K562 (cell line): ENCODE measurements around the gene PHYHD1. TPM values are rescaled to one million over a fixed set of nuclear protein-coding genes. Genes with fewer than 3 reads are reported as not detected.
A peak's percentile ranks its signal among the peaks of the same experiment; 100 is the strongest.

Source experiments
- CHAMP1 ChIP-seq: fragments of 450-650 bp; IDR thresholded peaks from 2 replicates; pipeline ENCODE4 v1.6.1; 2016; ENCODE audit warnings: mild to moderate bottlenecking
- E2F6 ChIP-seq, 2 experiments: IDR thresholded peaks; 2 replicates each; pipeline ENCODE4 v1.6.1; 2011; ENCODE audit warnings: borderline replicate concordance in 1 of 2, control low read depth in 1 of 2, low read depth in 1 of 2, low read length in 1 of 2, mild to moderate bottlenecking in 1 of 2, mixed read lengths in 1 of 2, moderate library complexity in 1 of 2; ENCODE audit not compliant: insufficient read depth in 1 of 2, insufficient read length in 1 of 2, poor library complexity in 1 of 2, severe bottlenecking in 1 of 2; ENCODE audit errors: extremely low read depth in 1 of 2
- FOXO4 ChIP-seq: fragments of 450-650 bp; formaldehyde crosslinking; IDR thresholded peaks from 2 replicates; pipeline ENCODE4 v1.4.0; 2020; ENCODE audit warnings: mild to moderate bottlenecking, moderate library complexity
- GTF2E2 ChIP-seq: fragments of 200-800 bp; sonication (Bioruptor generic); IDR thresholded peaks from 2 replicates; pipeline ENCODE4 v1.6.1; 2016; ENCODE audit warnings: missing genetic modification characterization, missing compliant biosample characterization
- HINFP ChIP-seq: fragments of 450-650 bp; conservative IDR thresholded peaks from 2 replicates; pipeline ENCODE4 v1.6.1; 2016; ENCODE audit warnings: missing genetic modification characterization, low read depth, mild to moderate bottlenecking, control low read depth, missing compliant biosample characterization
- ID3 ChIP-seq, 2 experiments: fragments of 250-450 bp in 1 of 2; fragments of 450-650 bp in 1 of 2; sonication (Bioruptor Pico) in 1 of 2; IDR thresholded peaks; 2 replicates each; pipeline versions ENCODE4 v1.6.1 to v1.8.0; 2016 to 2021; ENCODE audit warnings: mild to moderate bottlenecking in 2 of 2, moderate library complexity in 2 of 2, missing compliant biosample characterization in 1 of 2, missing genetic modification characterization in 1 of 2
- KHSRP ChIP-seq: fragments of 450-650 bp; IDR thresholded peaks from 2 replicates; pipeline ENCODE4 v1.6.1; 2017
- NR1H2 ChIP-seq: sonication (generic); formaldehyde crosslinking; IDR thresholded peaks from 2 replicates; pipeline ENCODE4 v1.4.0; 2020; ENCODE audit warnings: mild to moderate bottlenecking, missing genetic modification reagents
- THRA ChIP-seq: fragments of 450-650 bp; IDR thresholded peaks from 2 replicates; pipeline ENCODE4 v1.6.1; 2017; ENCODE audit warnings: mild to moderate bottlenecking, moderate library complexity
- ZNF175 ChIP-seq: fragments of 200-800 bp; sonication (Bioruptor generic); IDR thresholded peaks from 2 replicates; pipeline ENCODE4 v1.6.1; 2016; ENCODE audit warnings: low read depth, mild to moderate bottlenecking, missing genetic modification characterization, missing compliant biosample characterization
- ZNF592 ChIP-seq: fragments of 450-650 bp; IDR thresholded peaks from 2 replicates; pipeline ENCODE4 v1.6.1; 2017; ENCODE audit warnings: antibody characterized with exemption, mild to moderate bottlenecking
- polyA plus RNA-seq, 8 experiments: library from polyadenylated mRNA; depleted of rRNA in 4 of 8; stranded (reverse) in 5 of 8; unstranded in 3 of 8; fragments of >200 nt; fragmentation: Nextera tagmentation in 2 of 8; fragmentation: Illumina TruSeq in 1 of 8; extraction: Ambion mirVana in 2 of 8; extraction: Trizol in 1 of 8; gene quantifications; 2 replicates each; pipeline versions ENCODE4 v1.2.1 to v1.2.3, GENCODE V29; 2011 to 2014; ENCODE audit warnings: inconsistent platforms in 1 of 8, missing spikeins in 1 of 8
- total RNA-seq, 7 experiments: library from RNA; depleted of rRNA in 6 of 7; stranded (reverse); fragments of >200 nt in 6 of 7; fragmentation: Illumina TruSeq in 2 of 7; extraction: Trizol in 2 of 7; gene quantifications; 2 replicates each; pipeline versions ENCODE4 v1.2.1 to v1.2.3, GENCODE V29; 2011 to 2021; ENCODE audit warnings: low replicate concordance in 1 of 7

PHYHD1 gene
- total and polyA plus RNA-seq, 9 of the 15 experiments (the other 6 are each of a cell fraction or from before 2014, with no cell fraction given), result 0.36 to 1.3 (median 0.80) TPM

- TF ChIP-seq NR1H2 (CRISPR knock-in tag) (no peak), HINFP (no peak), KHSRP (peak; percentile 70; the same call in 1 of the 2 replicates), GTF2E2 (0 out of 2 replicates have a peak, but pooled peaks have one; percentile 64), FOXO4 (CRISPR knock-in tag) (no peak), ID3 (CRISPR knock-in tag; IDR thresholded peaks at IDR 0.05) (no peak), ID3 (tag; IDR thresholded peaks at IDR 0.05) (peak; percentile 81), CHAMP1 (no peak), ZNF592 (no peak), THRA (no peak), E2F6 (IDR thresholded peaks at IDR 0.05; ENCODE audit: borderline replicate concordance in 1 of 2, extremely low read depth in 1 of 2, insufficient read depth in 1 of 2, insufficient read length in 1 of 2, low read depth in 1 of 2, low read length in 1 of 2, poor library complexity in 1 of 2, severe bottlenecking in 1 of 2) (no peak), ZNF175 (peak; percentile 33; the same call in 1 of the 2 replicates)
Observed at GRCh38 chr9:128881884-128882676, 38.7 kb upstream of the PHYHD1 start, which contains the start of the genes KYAT1 and LRRC8A (continued).
